Muscle of leg (tissue), 11 donors: ENCODE results near the gene UGT1A8. TPM values are rescaled to one million over a fixed set of nuclear protein-coding genes. Genes with fewer than 3 reads are reported as not detected.
"Not testable (repeated sequence)": the region's sequence is repeated elsewhere in the genome, so short reads cannot be mapped to it uniquely, and the experiment has no call there.

Experiments
- DNase-seq: peaks from one replicate; pipeline ENCODE4 v3.0.0; 2013
- H3K27ac ChIP-seq: one replicate; pipeline ENCODE4 v1.5.1; 2013; ENCODE audit warnings: mild to moderate bottlenecking, low read length, control low read depth
- H3K27me3 ChIP-seq: one replicate; pipeline ENCODE4 v1.6.1; 2013; ENCODE audit warnings: low read length; ENCODE audit not compliant: control insufficient read depth, insufficient read depth
- H3K36me3 ChIP-seq: one replicate; pipeline ENCODE4 v1.6.1; 2013; ENCODE audit warnings: low read length; ENCODE audit not compliant: control insufficient read depth, insufficient read depth
- H3K4me1 ChIP-seq: one replicate; pipeline ENCODE4 v1.6.1; 2013; ENCODE audit warnings: low read length; ENCODE audit not compliant: control insufficient read depth, insufficient read depth
- H3K4me3 ChIP-seq: one replicate; pipeline ENCODE4 v1.5.1; 2013; ENCODE audit warnings: low read length, control low read depth
- H3K9me3 ChIP-seq: replicated peaks from 2 replicates; pipeline ENCODE4 v1.6.1; 2013; ENCODE audit warnings: low read depth, low read length; ENCODE audit not compliant: control insufficient read depth
- WGBS: methylation state at CpG from one replicate; pipeline ENCODE4 v1.1.5; 2013; ENCODE audit warnings: missing lambda C conversion rate; ENCODE audit not compliant: insufficient coverage; 5-methylcytosine and 5-hydroxymethylcytosine counted together
- polyA plus RNA-seq, 8 donors: library from polyadenylated mRNA; unstranded; fragments of 120-200 nt; gene quantifications; one replicate each; pipeline versions ENCODE4 v1.2.1 to v1.2.3, GENCODE V29; 2013; ENCODE audit warnings: inconsistent platforms in 1 of 8, low replicate concordance in 1 of 8; ENCODE audit not compliant: insufficient read length in 8 of 8, insufficient read depth in 1 of 8
- total RNA-seq: library from RNA; stranded (reverse); fragments of 120-200 nt; gene quantifications from one replicate; pipeline ENCODE4 v1.2.4, GENCODE V29; 2013

Gene UGT1A8
- total and polyA plus RNA-seq, 9 donors = not detected

GRCh38 chr2:233636306-233636705, 18.9 kb downstream of the UGT1A8 start, which contains the start of gene UGT1A10:
Gene UGT1A10 (plus strand): TSS chr2:233636448. CDS start chr2:233636523, 75 bp downstream.
- WGBS = 87% methylated on average over 5 of the region's 10 CpGs
- not testable (repeated sequence) for H3K27me3 ChIP-seq, H3K36me3 ChIP-seq, H3K4me3 ChIP-seq, H3K9me3 ChIP-seq, H3K4me1 ChIP-seq, H3K27ac ChIP-seq, DNase-seq

GRCh38 chr2:233638836-233639235, 21.4 kb downstream of the UGT1A8 start:
- no peaks in the 10 kb centered on the region for H3K9me3 ChIP-seq
- H3K4me1 ChIP-seq = no peaks in the 10 kb centered on the region
- WGBS = 70% methylated on average over 2 of the region's 5 CpGs
- DNase-seq = no peak
- H3K4me3 ChIP-seq = no peak overlapping the region
- no peaks in the 10 kb centered on the region for H3K27me3 ChIP-seq
- H3K36me3 ChIP-seq = no peaks in the 10 kb centered on the region
- no peak overlapping the region for H3K27ac ChIP-seq

GRCh38 chr2:233639860-233640259, 22.4 kb downstream of the UGT1A8 start:
- Histone ChIP-seq H3K36me3 (no peaks in the 10 kb centered on the region), H3K4me1 (no peaks in the 10 kb centered on the region), H3K4me3 (no peak overlapping the region), H3K27me3 (no peaks in the 10 kb centered on the region), H3K27ac (no peak overlapping the region), H3K9me3 (no peaks in the 10 kb centered on the region)
- no peak for DNase-seq

- H3K27me3 ChIP-seq = no peaks in the 10 kb centered on the region
- DNase-seq = no peak
- no peaks in the 10 kb centered on the region for H3K36me3 ChIP-seq
- H3K4me3 ChIP-seq = no peak overlapping the region
- WGBS = 88% methylated on average over 1 of the region's 1 CpG
- no peak overlapping the region for H3K27ac ChIP-seq
- H3K4me1 ChIP-seq = no peaks in the 10 kb centered on the region
- H3K9me3 ChIP-seq = peaks cover 2% of the 10 kb centered on the region
Observed at GRCh38 chr2:233643128-233643527, 25.7 kb downstream of the UGT1A8 start.

- 96% methylated on average over 2 of the region's 3 CpGs for WGBS
- not testable (repeated sequence) for H3K4me1 ChIP-seq, H3K9me3 ChIP-seq, H3K27ac ChIP-seq, H3K4me3 ChIP-seq, DNase-seq, H3K27me3 ChIP-seq, H3K36me3 ChIP-seq
Observed at GRCh38 chr2:233646033-233646432, 28.6 kb downstream of the UGT1A8 start.

- no peak for DNase-seq
- WGBS = 56% methylated on average over 2 of the region's 4 CpGs
- H3K9me3 ChIP-seq = peaks cover 1% of the 10 kb centered on the region
- no peak overlapping the region for H3K27ac ChIP-seq
- H3K27me3 ChIP-seq = no peaks in the 10 kb centered on the region
- H3K36me3 ChIP-seq = no peaks in the 10 kb centered on the region
- H3K4me1 ChIP-seq = no peaks in the 10 kb centered on the region
- H3K4me3 ChIP-seq = no peak overlapping the region
Observed at GRCh38 chr2:233650981-233651380, 33.5 kb downstream of the UGT1A8 start.

GRCh38 chr2:233651430-233651829, 34.0 kb downstream of the UGT1A8 start:
- Histone ChIP-seq H3K36me3 (no peaks in the 10 kb centered on the region), H3K27me3 (no peaks in the 10 kb centered on the region), H3K27ac (no peak overlapping the region), H3K4me1 (no peaks in the 10 kb centered on the region), H3K9me3 (no peaks in the 10 kb centered on the region), H3K4me3 (no peak overlapping the region)
- no peak for DNase-seq
- no CpG with 5 or more reads among the region's 2 CpGs for WGBS

- H3K36me3 ChIP-seq = no peaks in the 10 kb centered on the region
- H3K27ac ChIP-seq = no peak overlapping the region
- H3K27me3 ChIP-seq = no peaks in the 10 kb centered on the region
- no peak for DNase-seq
- no peaks in the 10 kb centered on the region for H3K9me3 ChIP-seq
- WGBS = 0% methylated on average over 1 of the region's 6 CpGs
- H3K4me1 ChIP-seq = no peaks in the 10 kb centered on the region
- H3K4me3 ChIP-seq = no peak overlapping the region
Observed at GRCh38 chr2:233654501-233654900, 37.1 kb downstream of the UGT1A8 start.

- no peak for DNase-seq
- no peak overlapping the region for H3K4me3 ChIP-seq
- H3K27me3 ChIP-seq = no peaks in the 10 kb centered on the region
- H3K27ac ChIP-seq = no peak overlapping the region
- WGBS = 29% methylated on average over 1 of the region's 1 CpG
- H3K36me3 ChIP-seq = no peaks in the 10 kb centered on the region
- H3K4me1 ChIP-seq = no peaks in the 10 kb centered on the region
- no peaks in the 10 kb centered on the region for H3K9me3 ChIP-seq
Observed at GRCh38 chr2:233655043-233655442, 37.6 kb downstream of the UGT1A8 start.

- H3K36me3 ChIP-seq, H3K27ac ChIP-seq, H3K9me3 ChIP-seq, DNase-seq, H3K4me1 ChIP-seq, H3K4me3 ChIP-seq, H3K27me3 ChIP-seq: not testable (repeated sequence)
- WGBS = no CpG with 5 or more reads among the region's 3 CpGs
Observed at GRCh38 chr2:233655943-233656342, 38.5 kb downstream of the UGT1A8 start.

- H3K36me3 ChIP-seq = no peaks in the 10 kb centered on the region
- H3K4me1 ChIP-seq = no peaks in the 10 kb centered on the region
- H3K27ac ChIP-seq = no peak overlapping the region
- 82% methylated on average over 8 of the region's 10 CpGs for WGBS
- no peaks in the 10 kb centered on the region for H3K9me3 ChIP-seq
- no peak for DNase-seq
- H3K4me3 ChIP-seq = no peak overlapping the region
- H3K27me3 ChIP-seq = no peaks in the 10 kb centered on the region
Observed at GRCh38 chr2:233656443-233656842, 39.0 kb downstream of the UGT1A8 start.
